Activated CD8-positive, alpha-beta T cell treated with anti-CD3 and anti-CD28 coated beads for 36 hours (primary cell): ENCODE measurements around the gene EPHA6. TPM values are rescaled to one million over a fixed set of nuclear protein-coding genes. Genes with fewer than 3 reads are reported as not detected.

Experiments used
- ATAC-seq: fragments of 200-7000 bp; cut with Tn5 transposase; one replicate; pipeline ENCODE4 v1.10.0; 2021; ENCODE audit warnings: mild to moderate bottlenecking, moderate library complexity
- CTCF ChIA-PET: fragments of 350-600 bp; sonication (Branson Sonifier 250); formaldehyde crosslinking; loops from one replicate; lab custom pipeline; 2021; ENCODE audit warnings: antibody characterized with exemption; lab: Charles Lee
- POLR2A ChIA-PET: fragments of 350-600 bp; sonication (Branson Sonifier 250); formaldehyde crosslinking; loops from one replicate; lab custom pipeline; 2021; ENCODE audit warnings: antibody characterized with exemption; lab: Charles Lee
- DNase-seq: peaks from one replicate; pipeline ENCODE4 v3.0.0-alpha.2; 2020
- H3K27ac Mint-ChIP-seq: one replicate; pipeline ENCODE4 v1.8.0; 2021; ENCODE audit warnings: mild to moderate bottlenecking, mixed read lengths
- H3K27me3 Mint-ChIP-seq: one replicate; pipeline ENCODE4 v1.8.0; 2021; ENCODE audit warnings: mixed read lengths
- H3K36me3 Mint-ChIP-seq: one replicate; pipeline ENCODE4 v1.8.0; 2021; ENCODE audit warnings: low read depth, mixed read lengths
- H3K4me1 Mint-ChIP-seq: one replicate; pipeline ENCODE4 v1.8.0; 2021; ENCODE audit warnings: low read depth, mixed read lengths
- H3K4me3 Mint-ChIP-seq: one replicate; pipeline ENCODE4 v1.8.0; 2021; ENCODE audit warnings: mild to moderate bottlenecking, moderate library complexity, mixed read lengths
- H3K9me3 Mint-ChIP-seq: one replicate; pipeline ENCODE4 v1.8.0; 2021; ENCODE audit warnings: mixed read lengths
- intact Hi-C: fragments of 100-400 bp; cut with micrococcal nuclease; formaldehyde crosslinking; loops from one replicate; pipeline ENCODE4 v1.10.0; 2022
- total RNA-seq, 2 experiments: library from RNA; stranded (reverse); gene quantifications; one replicate each; pipeline ENCODE4 v1.2.3, GENCODE V29; 2021
- TF ChIP-seq, protein P1 (sequence below): fragments of 200-600 bp; IDR thresholded peaks from one replicate; pipeline ENCODE4 v1.8.0; 2022; ENCODE audit warnings: antibody characterized with exemption, mild to moderate bottlenecking

Gene EPHA6
- total RNA-seq, 2 experiments from 2014 or later: not detected

DNA sequence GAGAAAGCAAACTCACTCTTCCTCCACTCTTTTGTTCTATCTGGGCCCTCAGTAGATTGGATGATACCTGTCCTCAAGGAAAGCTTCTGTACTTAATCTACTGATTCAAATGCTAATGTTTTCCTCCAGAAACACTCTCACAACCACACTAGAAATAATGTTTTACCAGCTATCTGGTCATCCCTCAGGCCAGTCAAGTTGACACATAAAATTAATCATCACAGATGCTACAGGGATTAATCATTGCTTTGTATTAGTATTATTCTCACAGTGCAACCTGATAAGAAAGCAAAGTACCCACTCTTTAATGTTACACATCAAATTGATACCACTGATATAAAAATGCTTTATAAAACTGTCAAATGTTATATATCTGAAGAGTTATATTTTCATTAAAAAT, 897.3 kb downstream of the EPHA6 start:
- Mint-ChIP-seq H3K9me3 (no peaks in the 10 kb centered on the region), H3K27me3 (no peaks in the 10 kb centered on the region), H3K36me3 (no peaks in the 10 kb centered on the region), H3K4me3 (no peak overlapping the region), H3K27ac (no peak overlapping the region), H3K4me1 (no peaks in the 10 kb centered on the region)
- POLR2A ChIA-PET: no interaction called here
- ATAC-seq: no peak
- DNase-seq: no peak
- TF ChIP-seq, protein P1, sequence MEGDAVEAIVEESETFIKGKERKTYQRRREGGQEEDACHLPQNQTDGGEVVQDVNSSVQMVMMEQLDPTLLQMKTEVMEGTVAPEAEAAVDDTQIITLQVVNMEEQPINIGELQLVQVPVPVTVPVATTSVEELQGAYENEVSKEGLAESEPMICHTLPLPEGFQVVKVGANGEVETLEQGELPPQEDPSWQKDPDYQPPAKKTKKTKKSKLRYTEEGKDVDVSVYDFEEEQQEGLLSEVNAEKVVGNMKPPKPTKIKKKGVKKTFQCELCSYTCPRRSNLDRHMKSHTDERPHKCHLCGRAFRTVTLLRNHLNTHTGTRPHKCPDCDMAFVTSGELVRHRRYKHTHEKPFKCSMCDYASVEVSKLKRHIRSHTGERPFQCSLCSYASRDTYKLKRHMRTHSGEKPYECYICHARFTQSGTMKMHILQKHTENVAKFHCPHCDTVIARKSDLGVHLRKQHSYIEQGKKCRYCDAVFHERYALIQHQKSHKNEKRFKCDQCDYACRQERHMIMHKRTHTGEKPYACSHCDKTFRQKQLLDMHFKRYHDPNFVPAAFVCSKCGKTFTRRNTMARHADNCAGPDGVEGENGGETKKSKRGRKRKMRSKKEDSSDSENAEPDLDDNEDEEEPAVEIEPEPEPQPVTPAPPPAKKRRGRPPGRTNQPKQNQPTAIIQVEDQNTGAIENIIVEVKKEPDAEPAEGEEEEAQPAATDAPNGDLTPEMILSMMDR: no peak
- CTCF ChIA-PET: interaction anchor here (1.0 kb wide), 1 partner anchor 109 kb away, joined by 3 read pairs; no protein-coding TSS in a partner anchor
- intact Hi-C loops: no loop called here

DNA sequence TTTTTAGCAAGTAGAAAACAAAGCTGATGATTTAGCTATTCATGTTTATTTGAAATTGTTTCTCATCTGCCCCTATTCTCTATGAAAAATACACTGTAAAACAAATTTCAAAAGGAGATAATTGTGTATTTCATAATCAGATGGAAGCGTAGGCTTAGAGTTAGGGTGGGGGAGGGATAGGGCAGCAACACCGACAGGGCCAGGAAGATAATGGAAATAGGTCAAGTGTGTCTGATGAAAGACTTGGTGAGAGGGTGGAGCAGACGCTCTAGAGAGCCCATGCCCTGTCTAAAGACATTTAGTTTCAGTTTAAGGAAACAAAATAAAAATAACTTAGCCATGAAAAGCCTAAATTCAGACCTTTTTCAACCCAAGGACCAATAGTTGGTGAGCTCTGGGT, 898.5 kb downstream of the EPHA6 start:
- Mint-ChIP-seq H3K27me3 (no peaks in the 10 kb centered on the region), H3K36me3 (no peaks in the 10 kb centered on the region), H3K4me3 (no peak overlapping the region), H3K9me3 (no peaks in the 10 kb centered on the region), H3K27ac (no peak overlapping the region), H3K4me1 (no peaks in the 10 kb centered on the region)
- TF ChIP-seq, protein P1: no peak
- POLR2A ChIA-PET: no interaction called here
- CTCF ChIA-PET: no interaction called here
- intact Hi-C loops: no loop called here
- DNase-seq (no peak), ATAC-seq (no peak)

DNA sequence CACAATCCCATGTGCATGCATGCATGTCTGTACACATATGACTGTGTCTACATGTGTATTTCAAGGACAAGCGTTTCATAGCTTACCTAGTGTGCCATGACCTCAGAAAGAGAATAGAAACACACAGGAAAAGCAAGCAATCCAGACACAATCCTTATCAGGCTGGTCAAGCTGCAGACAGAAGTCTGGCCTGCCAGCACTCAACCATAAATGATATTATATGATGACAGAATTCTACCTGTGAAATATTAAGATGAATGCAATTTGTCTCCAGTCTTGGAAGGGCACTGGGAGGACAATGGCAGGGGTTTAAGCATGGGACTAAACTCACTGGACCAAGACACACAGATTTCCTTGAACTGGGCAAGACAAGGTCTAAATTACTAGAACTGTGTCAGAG, 899.2 kb downstream of the EPHA6 start:
- no peak overlapping the region for H3K27ac Mint-ChIP-seq
- peaks cover 3% of the 10 kb centered on the region for H3K27me3 Mint-ChIP-seq
- intact Hi-C loops: no loop called here
- H3K36me3 Mint-ChIP-seq: no peaks in the 10 kb centered on the region
- no peaks in the 10 kb centered on the region for H3K9me3 Mint-ChIP-seq
- no peak overlapping the region for H3K4me3 Mint-ChIP-seq
- no peak for ATAC-seq
- no peak for DNase-seq
- no peaks in the 10 kb centered on the region for H3K4me1 Mint-ChIP-seq
- CTCF ChIA-PET: no interaction called here
- TF ChIP-seq, protein P1: no peak
- POLR2A ChIA-PET: no interaction called here

DNA sequence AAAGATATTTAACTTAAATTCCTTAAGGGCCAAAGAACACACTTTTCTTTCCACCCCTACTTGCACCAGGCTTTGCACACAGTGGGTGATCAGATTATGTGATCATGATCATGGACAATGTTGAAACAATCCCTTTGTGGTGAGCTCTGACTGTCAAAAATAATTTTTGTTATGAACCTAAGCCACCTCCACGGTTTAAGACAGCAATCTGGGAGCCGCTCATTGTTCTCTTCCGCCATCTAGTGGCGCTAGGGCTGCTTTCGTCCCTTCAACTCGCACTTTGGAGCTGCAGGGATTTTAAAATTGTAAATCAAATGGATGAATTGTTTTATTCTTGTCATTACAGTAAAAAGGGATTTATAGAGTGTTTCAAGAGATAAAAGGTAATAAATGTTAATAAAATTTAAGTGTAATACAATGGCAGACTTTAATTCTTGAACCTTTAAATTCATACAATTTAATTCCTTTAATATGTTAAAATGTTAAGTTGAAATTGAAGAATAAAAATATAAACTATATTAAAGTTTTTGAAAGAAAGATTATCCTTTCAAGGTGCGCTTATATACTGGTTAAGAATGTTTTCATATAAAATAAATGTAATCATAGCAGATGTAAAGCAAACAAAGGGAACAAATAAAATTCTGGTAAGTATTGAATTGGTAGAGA, 904.9 kb downstream of the EPHA6 start:
- TF ChIP-seq, protein P1: peak; percentile 88
- intact Hi-C loops: loop anchor here (5.0 kb wide), 1 partner anchor 857 kb away; no protein-coding TSS in a partner anchor
- Mint-ChIP-seq H3K27ac (no peak overlapping the region), H3K27me3 (peaks cover 3% of the 10 kb centered on the region), H3K4me3 (no peak overlapping the region), H3K9me3 (no peaks in the 10 kb centered on the region), H3K36me3 (no peaks in the 10 kb centered on the region), H3K4me1 (no peaks in the 10 kb centered on the region)
- ChIA-PET POLR2A (no interaction called here), CTCF (interaction anchor here (0.6 to 2.0 kb wide), 34 partner anchors 9 to 858 kb away, joined by 3 to 15 read pairs (median 3); partner anchors contain the start of gene ARL6)
- DNase-seq (peak; percentile 79), ATAC-seq (peak; percentile 84)

DNA sequence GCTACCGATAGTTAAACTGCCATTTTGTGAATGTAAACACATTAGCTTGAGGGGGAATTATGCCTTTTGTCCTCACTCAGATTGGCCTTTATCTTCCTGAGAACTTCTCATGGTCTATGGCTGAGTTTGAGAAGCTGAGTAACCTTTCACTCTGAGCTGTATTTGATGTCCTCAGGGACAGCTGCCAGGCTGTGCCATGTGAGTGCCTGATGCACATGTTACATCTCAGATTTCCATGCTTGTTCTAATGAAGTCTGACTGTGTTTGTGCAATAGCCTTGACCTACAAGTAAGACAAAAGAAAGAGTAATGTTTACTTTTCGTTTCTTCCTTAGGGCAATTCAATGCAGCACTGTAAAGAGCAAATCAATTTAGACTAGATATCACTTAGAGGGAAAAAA, 906.0 kb downstream of the EPHA6 start:
- POLR2A ChIA-PET: no interaction called here
- H3K27ac Mint-ChIP-seq: no peak overlapping the region

More for the DNA sequence above, 906.0 kb downstream of the EPHA6 start:
- CTCF ChIA-PET: interaction anchor here (1.2 to 1.8 kb wide), 4 partner anchors 25 to 119 kb away, joined by 3 to 7 read pairs (median 4); partner anchors contain the start of gene ARL6
- Mint-ChIP-seq H3K27me3 (peaks cover 3% of the 10 kb centered on the region), H3K9me3 (no peaks in the 10 kb centered on the region), H3K36me3 (no peaks in the 10 kb centered on the region), H3K4me1 (no peaks in the 10 kb centered on the region), H3K4me3 (no peak overlapping the region)
- TF ChIP-seq, protein P1: no peak
- DNase-seq: no peak
- intact Hi-C loops: no loop called here
- ATAC-seq: no peak
